ENCODE data around the gene THSD4.

The THSD4 gene

GRCh38 chr15:71272932-71273331, 157.7 kb downstream of the THSD4 start:
- DNase-seq, result no peak

GRCh38 chr15:71273731-71274447, 158.6 kb downstream of the THSD4 start:
- DNase-seq, result no peak

GRCh38 chr15:71274448-71274798, 159.2 kb downstream of the THSD4 start:
- DNase-seq, result no peak

GRCh38 chr15:71275098-71275497, 159.8 kb downstream of the THSD4 start:
- DNase-seq, result no peak

DNA sequence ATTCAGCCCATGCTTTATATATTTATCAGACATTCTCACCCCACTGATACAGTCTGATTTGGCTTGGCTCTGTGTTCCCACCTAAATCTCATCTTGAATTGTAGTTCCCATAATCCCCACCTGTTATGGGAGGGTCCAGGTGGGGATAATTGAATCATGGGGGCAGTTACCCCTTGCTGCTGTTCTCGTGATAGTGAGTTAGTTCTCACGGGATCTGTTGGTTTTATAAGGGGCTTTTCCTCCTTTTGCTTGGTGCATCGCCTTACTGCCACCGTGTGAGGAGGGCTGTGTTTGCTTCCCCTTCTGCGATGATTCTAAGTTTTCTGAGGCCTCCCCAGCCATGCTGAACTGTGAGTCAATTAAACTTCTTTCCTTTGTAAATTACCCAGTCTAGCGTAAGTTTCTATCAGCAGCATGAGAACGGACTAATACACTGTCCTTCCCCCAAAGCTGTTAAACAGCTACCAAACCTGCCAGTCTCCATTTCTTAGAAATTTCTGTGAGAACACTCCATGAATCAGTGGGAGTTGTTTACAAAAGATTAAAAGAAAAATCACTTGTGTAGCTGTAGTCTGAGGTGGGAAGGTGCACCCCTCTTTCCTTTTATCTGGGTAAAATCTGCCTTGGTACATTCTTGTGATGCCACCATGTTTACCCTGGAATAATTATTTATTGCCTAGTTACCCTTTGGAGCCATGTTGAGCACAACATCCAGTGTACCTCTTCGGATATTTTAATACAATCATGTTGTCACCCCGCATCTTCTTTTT, 160.5 kb downstream of the THSD4 start:
- no peak for DNase-seq

DNA sequence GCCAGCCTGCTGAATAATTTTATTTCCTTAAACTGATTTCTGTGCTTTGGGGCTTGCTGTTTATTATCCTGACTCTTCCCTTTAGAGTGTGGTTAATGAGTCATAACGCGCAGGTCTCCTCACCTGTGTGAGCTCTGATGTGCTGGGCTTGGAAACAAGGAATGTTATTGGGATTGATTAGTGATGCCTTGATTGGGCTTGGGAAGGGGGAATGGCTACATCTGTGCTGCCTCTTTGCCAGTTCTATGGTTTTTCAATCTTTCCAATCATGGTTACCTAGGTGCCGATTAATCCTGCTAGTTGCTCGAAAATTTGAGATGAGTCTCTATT, 161.0 kb downstream of the THSD4 start:
- DNase-seq, result no peak

DNA sequence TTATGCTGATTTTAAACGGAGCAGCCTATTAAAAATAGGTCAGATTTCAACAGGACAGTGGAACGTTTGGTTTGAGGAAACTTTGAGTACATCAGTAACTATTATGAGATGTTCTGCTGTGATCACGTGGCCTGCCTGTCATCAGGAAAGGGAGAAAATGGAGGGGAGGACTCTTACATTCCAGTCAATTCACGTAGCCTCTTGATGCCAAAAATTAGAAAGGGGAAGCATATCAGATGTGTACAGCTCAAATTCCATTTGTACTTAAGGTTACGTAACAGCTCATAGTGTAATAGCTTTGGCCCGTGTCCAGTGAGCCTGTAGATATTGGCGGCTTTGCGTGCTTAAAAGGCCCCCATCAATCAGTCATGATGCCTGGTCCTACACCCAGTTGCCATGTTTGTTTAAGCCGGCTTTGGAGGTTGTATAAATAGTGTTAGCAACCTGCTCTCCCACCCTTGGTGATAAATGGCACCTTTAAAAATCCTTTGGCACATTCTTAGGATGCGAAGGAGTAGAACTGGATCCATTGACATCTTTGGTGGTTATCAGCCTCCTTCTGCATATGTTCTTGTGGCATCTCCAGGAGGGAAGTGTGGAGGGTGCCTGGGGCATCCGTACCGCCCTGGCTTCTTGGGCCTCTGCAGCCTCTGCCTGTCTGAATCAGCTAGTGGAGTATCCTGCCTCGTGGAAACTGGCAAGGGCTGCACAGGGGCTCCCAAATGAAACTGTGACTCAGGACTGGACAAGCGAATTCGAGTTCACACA, 163.9 kb downstream of the THSD4 start:
- DNase-seq, result peak; percentile 45

DNA sequence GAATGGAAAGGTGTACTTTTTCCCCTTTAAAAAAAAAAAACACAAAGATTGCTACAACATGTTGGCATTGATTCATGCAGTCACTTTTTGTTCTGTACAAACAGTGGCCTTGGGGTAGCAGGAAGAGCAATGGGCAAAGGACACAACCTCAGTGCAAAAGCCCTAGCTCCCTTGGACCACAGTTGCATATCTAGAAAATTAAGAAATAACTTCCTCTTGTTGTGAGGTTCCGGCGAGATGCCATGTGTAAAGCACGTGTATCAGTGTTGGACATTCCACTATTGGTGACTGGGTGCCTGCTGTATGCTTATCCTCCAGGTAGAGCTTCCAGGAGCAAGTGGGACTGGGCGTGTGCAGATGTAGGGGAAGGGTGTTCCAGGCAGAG, 164.5 kb downstream of the THSD4 start:
- no peak for DNase-seq

GRCh38 chr15:71280206-71280605, 164.9 kb downstream of the THSD4 start:
- DNase-seq, result no peak

- no peak for DNase-seq
These were observed 166.0 kb downstream of the THSD4 start for GRCh38 chr15:71281256-71281655.

DNA sequence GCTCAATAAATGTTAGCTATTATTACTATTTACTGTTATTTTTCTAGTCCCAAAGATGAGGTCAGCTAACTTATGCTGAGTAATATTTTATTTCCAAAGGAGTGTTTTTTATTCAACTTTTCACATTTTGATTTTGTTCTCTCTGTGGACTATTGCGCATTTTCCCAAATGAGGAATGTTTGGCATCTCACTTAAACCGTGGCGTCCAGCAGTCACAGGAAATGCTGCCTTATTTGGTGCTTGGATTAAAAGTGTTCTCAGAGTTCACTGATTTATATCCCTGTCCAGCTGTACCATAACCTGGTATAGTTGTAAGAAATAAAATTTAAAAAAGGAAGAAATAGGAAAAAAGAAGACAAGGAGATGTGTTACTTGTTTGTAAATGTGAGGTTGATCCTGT, 166.8 kb downstream of the THSD4 start:
- no peak for DNase-seq

- no peak for DNase-seq
These were observed 173.2 kb downstream of the THSD4 start for GRCh38 chr15:71288348-71288955.

- no peak for DNase-seq
These were observed 174.7 kb downstream of the THSD4 start for GRCh38 chr15:71290002-71290401.

- DNase-seq, result no peak
These were observed 175.8 kb downstream of the THSD4 start for GRCh38 chr15:71290881-71291635.

- DNase-seq, result no peak
These were observed 176.5 kb downstream of the THSD4 start for GRCh38 chr15:71291723-71292122.

DNA sequence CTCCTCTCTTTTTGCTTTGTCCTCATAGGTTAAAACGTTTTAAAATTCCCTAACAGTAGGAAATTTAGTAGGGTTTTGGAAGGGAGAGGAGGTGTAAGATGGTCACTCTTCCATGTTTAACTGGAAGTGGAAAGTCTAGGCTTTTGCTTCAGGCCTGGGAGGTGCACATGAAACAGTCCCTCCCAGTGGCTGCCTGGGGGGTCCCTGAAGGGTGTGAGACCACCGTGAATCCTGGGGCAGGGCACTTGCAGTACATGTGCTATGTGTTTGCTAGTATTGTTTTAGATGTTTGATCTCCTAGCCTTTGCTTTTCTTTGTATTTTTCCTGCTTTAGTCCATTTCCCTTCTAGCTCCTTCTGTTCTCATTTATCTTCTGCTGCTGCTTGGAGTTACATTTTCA, 178.5 kb downstream of the THSD4 start:
- DNase-seq, result no peak

- no peak for DNase-seq
These were observed 179.1 kb downstream of the THSD4 start for GRCh38 chr15:71294251-71294910.

DNA sequence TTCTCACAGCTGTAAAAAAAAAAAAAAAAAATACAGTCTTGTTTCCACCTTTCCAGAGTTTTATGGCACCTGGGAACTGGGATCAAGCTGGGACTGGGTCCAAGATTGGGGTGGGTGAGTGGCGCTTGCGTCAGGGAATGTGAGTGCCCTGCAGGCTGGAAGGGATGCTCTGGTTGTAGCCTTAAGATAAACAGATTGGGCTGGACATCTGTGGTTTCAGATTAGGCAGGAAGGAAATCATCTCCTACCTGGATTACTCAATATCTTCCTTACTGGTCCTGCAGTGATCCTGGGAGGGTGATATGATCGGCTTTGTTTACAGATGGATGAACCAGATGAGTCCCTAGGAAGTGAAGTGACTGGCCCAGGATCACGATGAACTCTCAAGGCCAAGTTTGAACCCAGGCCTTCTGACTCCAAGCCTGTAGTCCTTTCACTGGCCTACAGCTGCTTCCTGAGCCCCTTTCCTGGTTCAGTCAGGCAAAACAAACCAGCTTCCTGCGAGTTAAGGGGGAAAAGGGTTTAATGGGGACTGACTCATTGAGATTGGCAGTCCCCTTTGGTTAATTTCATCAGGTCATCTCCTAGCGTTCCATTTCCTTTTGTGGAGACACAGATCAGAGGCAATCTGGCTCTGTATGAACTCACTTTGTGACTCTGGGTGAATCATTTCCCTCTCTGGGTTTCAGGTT, 179.8 kb downstream of the THSD4 start:
- no peak for DNase-seq

GRCh38 chr15:71295603-71296314, 180.5 kb downstream of the THSD4 start:
- no peak for DNase-seq

DNA sequence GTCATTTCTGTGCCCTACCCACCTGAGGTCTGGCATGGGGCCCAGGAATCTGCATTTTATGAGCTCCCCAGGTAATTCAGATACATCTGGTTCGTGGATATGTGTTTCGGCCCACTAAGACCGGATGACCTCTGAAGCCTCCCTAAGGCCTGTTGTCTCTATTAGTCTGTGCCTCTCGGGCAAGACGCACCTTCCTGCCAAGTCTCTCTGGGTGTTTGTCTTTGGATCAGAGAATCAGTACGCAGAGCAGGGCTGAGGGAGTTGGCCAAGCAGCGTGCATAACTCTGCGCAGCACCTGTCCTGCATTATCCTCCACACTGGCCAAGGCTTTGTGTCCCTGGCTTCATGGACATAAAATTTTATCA, 181.0 kb downstream of the THSD4 start:
- DNase-seq, result no peak
